Activated naive CD8-positive, alpha-beta T cell treated with anti-CD3 and anti-CD28 coated beads, Interleukin-2, amount 10 ng/mL, durations not matched to agents 7 days and 5 days (primary cell): ENCODE results near the gene SDF2L1. TPM values are rescaled to one million over a fixed set of nuclear protein-coding genes. Genes with fewer than 3 reads are reported as not detected.

ENCODE experiments used
- ATAC-seq: fragments of 150-1000 bp; cut with Tn5 transposase; one replicate; pipeline ENCODE4 v1.10.0; 2021; ENCODE audit warnings: low read depth, moderate library complexity
- POLR2A ChIA-PET: fragments of 350-600 bp; sonication (Branson Sonifier 250); formaldehyde crosslinking; loops from one replicate; lab custom pipeline; 2021; ENCODE audit warnings: antibody characterized with exemption; lab: Charles Lee
- DNase-seq: peaks from one replicate; pipeline ENCODE4 v3.0.0; 2021
- H3K27ac Mint-ChIP-seq: one replicate; pipeline ENCODE4 v1.8.0; 2022; ENCODE audit warnings: mild to moderate bottlenecking, mixed read lengths
- H3K27me3 Mint-ChIP-seq: one replicate; pipeline ENCODE4 v1.8.0; 2022; ENCODE audit warnings: mild to moderate bottlenecking, moderate library complexity, mixed read lengths
- H3K36me3 Mint-ChIP-seq: one replicate; pipeline ENCODE4 v1.8.0; 2021; ENCODE audit warnings: mild to moderate bottlenecking, mixed read lengths
- H3K4me1 Mint-ChIP-seq: one replicate; pipeline ENCODE4 v1.8.0; 2021; ENCODE audit warnings: mixed read lengths
- H3K4me3 Mint-ChIP-seq: one replicate; pipeline ENCODE4 v1.8.0; 2022; ENCODE audit warnings: mild to moderate bottlenecking, moderate library complexity, mixed read lengths
- H3K9me3 Mint-ChIP-seq: one replicate; pipeline ENCODE4 v1.8.0; 2021; ENCODE audit warnings: mixed read lengths
- microRNA-seq: library from miRNA; unstranded; fragments of <30 nt; microRNA quantifications from one replicate; pipeline ENCODE4 v1.2.0, GENCODE V29; 2022
- total RNA-seq, 2 experiments: library from RNA; stranded (reverse); gene quantifications; one replicate each; pipeline ENCODE4 v1.2.3, GENCODE V29; 2021

The SDF2L1 gene
- total RNA-seq, 2 experiments from 2014 or later, result 36.0 to 39.7 TPM

- H3K9me3 Mint-ChIP-seq, result no peaks in the 10 kb centered on the region
- H3K27ac Mint-ChIP-seq, result peak overlapping the region; percentile 38
- H3K4me1 Mint-ChIP-seq, result peaks cover 10% of the 10 kb centered on the region
- no peaks in the 10 kb centered on the region for H3K27me3 Mint-ChIP-seq
- ATAC-seq (no peak), DNase-seq (no peak)
- no peak overlapping the region for H3K4me3 Mint-ChIP-seq
- POLR2A ChIA-PET, result no interaction called here
- peaks cover 13% of the 10 kb centered on the region for H3K36me3 Mint-ChIP-seq
These were observed 51.4 kb downstream of the SDF2L1 start for GRCh38 chr22:21693333-21693998.

Small RNA genes lying within 50 kb of the gene (microRNA-seq; reads per million reads assigned to microRNA genes)
- gene MIR130B, result 2,104 reads per million, percentile 85 among the genes with 10 or more reads in this experiment
- 7.7 reads per million, percentile 6 among the genes with 10 or more reads in this experiment for gene MIR301B

Other genes with a start within 250 kb of the SDF2L1 start
- gene HIC2, start 224.9 kb upstream of the SDF2L1 start, total RNA-seq, result 1 to 10 TPM; 6.8 to 7.0 TPM
- 1 to 10 TPM; 5.1 to 5.4 TPM for gene TMEM191C, start 174.9 kb upstream of the SDF2L1 start, total RNA-seq
- 1 to 10 TPM; 1.0 to 1.1 TPM for gene RIMBP3C, start 90.8 kb upstream of the SDF2L1 start, total RNA-seq
- 10 to 100 TPM; 49.3 to 51.5 TPM for gene UBE2L3, start 74.6 kb upstream of the SDF2L1 start, total RNA-seq
- gene YDJC, start 12.3 kb upstream of the SDF2L1 start, total RNA-seq, result 10 to 100 TPM; 45.3 to 46.7 TPM
- gene CCDC116, start 9.5 kb upstream of the SDF2L1 start, total RNA-seq, result under 1 TPM; 0.50 to 0.79 TPM
- 10 to 100 TPM; 67.0 to 73.1 TPM for gene PPIL2, start 23.7 kb downstream of the SDF2L1 start, total RNA-seq
- 10 to 100 TPM; 14.7 to 14.9 TPM for gene YPEL1, start 93.5 kb downstream of the SDF2L1 start, total RNA-seq
- gene MAPK1, start 225.3 kb downstream of the SDF2L1 start, total RNA-seq, result 100 to 1,000 TPM; 126 to 131 TPM